HepG2 (cell line): ENCODE results near the gene HPCAL1. TPM values are rescaled to one million over a fixed set of nuclear protein-coding genes. Genes with fewer than 3 reads are reported as not detected.

ENCODE experiments used
- ATAC-seq: fragments of 200-7000 bp; cut with Tn5 transposase; 3 replicates; pipeline ENCODE4 v1.9.1; 2020; ENCODE audit warnings: mild to moderate bottlenecking, moderate library complexity
- BruUV-seq: library from RNA; stranded (reverse); fragments of 400-500 nt; replicated peaks from 2 replicates; lab custom pipeline; 2021; lab: Mats Ljungman, UMichigan
- CTCF ChIA-PET: fragments of 300-600 bp; formaldehyde crosslinking; extraction: SDS; loops from one replicate; lab custom pipeline; 2021; ENCODE audit warnings: low total read pairs, inconsistent platforms, low intra/inter-chr PET ratio; lab: Yijun Ruan, JAX
- POLR2A ChIA-PET: fragments of 350-600 bp; sonication (Branson Sonifier 250); formaldehyde crosslinking; loops from one replicate; lab custom pipeline; 2020; ENCODE audit warnings: antibody characterized with exemption, inconsistent platforms; lab: Yijun Ruan, JAX
- DNase-seq: peaks from one replicate; pipeline ENCODE4 v3.0.0-alpha.2; 2015; ENCODE audit warnings: low spot score
- FAIRE-seq: peaks from 3 replicates; lab custom pipeline; 2011; peaks lifted over from hg19 to GRCh38; lab: Jason Lieb, UNC
- H2AFZ ChIP-seq: one replicate; pipeline ENCODE4 v1.6.1; 2011; ENCODE audit warnings: low read length, inconsistent platforms
- H3K27ac ChIP-seq: fragments of 300-600 bp; 3 replicates; pipeline ENCODE4 v1.8.0; 2011; ENCODE audit warnings: mixed run types, mild to moderate bottlenecking, mixed read lengths, low read length, inconsistent platforms; ENCODE audit not compliant: insufficient read depth; ENCODE audit errors: extremely low read length
- H3K27me3 ChIP-seq, 2 experiments: fragments of 200-600 bp in 1 of 2; 2 replicates in 1 of 2; 3 replicates in 1 of 2; pipeline versions ENCODE4 v1.6.0 to v1.8.0; 2011; ENCODE audit warnings: low read length in 2 of 2, mild to moderate bottlenecking in 2 of 2, moderate library complexity in 2 of 2, inconsistent platforms in 1 of 2; ENCODE audit not compliant: insufficient read depth in 2 of 2, control insufficient read depth in 1 of 2
- H3K36me3 ChIP-seq, 2 experiments: fragments of 200-600 bp in 1 of 2; replicated peaks in 1 of 2; 2 replicates in 1 of 2; 3 replicates in 1 of 2; pipeline versions ENCODE4 v1.5.1 to v1.8.0; 2011; ENCODE audit warnings: low read length in 2 of 2, inconsistent platforms in 1 of 2; ENCODE audit not compliant: insufficient read depth in 2 of 2, control insufficient read depth in 1 of 2
- H3K4me1 ChIP-seq: 2 replicates; pipeline ENCODE4 v1.5.1; 2012; ENCODE audit warnings: low read length, inconsistent platforms; ENCODE audit not compliant: insufficient read depth
- H3K4me2 ChIP-seq: 2 replicates; pipeline ENCODE4 v1.6.0; 2011; ENCODE audit warnings: low read depth, low read length, inconsistent platforms
- H3K4me3 ChIP-seq, 3 experiments: fragments of 200-600 bp in 1 of 3; sonication (generic), shearing (Covaris generic) in 1 of 3; replicated peaks in 1 of 3; 2 replicates each; pipeline ENCODE4 v1.5.1; 2011 to 2016; ENCODE audit warnings: low read length in 3 of 3, inconsistent platforms in 2 of 3, low read depth in 2 of 3, mild to moderate bottlenecking in 2 of 3, control low read depth in 1 of 3, mixed read lengths in 1 of 3; ENCODE audit not compliant: insufficient read depth in 1 of 3
- H3K79me2 ChIP-seq: one replicate; pipeline ENCODE4 v1.6.1; 2011; ENCODE audit warnings: low read length, inconsistent platforms; ENCODE audit not compliant: insufficient read depth
- H3K9ac ChIP-seq: 2 replicates; pipeline ENCODE4 v1.6.0; 2011; ENCODE audit warnings: mild to moderate bottlenecking, low read depth, low read length, inconsistent platforms; ENCODE audit not compliant: insufficient read depth
- H3K9me3 ChIP-seq: 2 replicates; pipeline ENCODE4 v1.5.1; 2012; ENCODE audit warnings: mild to moderate bottlenecking, low read length
- H4K20me1 ChIP-seq: 2 replicates; pipeline ENCODE4 v1.6.0; 2011; ENCODE audit warnings: inconsistent platforms, mild to moderate bottlenecking, low read length, moderate library complexity; ENCODE audit not compliant: insufficient read depth
- CSRNP2 ChIP-seq: sonication (generic); formaldehyde crosslinking; conservative IDR thresholded peaks from 2 replicates; pipeline ENCODE4 v1.8.0; 2022; ENCODE audit warnings: low read depth, missing genetic modification reagents
- KMT2B ChIP-seq: IDR thresholded peaks from 2 replicates; pipeline ENCODE4 v1.6.1; 2016; ENCODE audit warnings: missing genetic modification reagents, missing compliant biosample characterization
- RELA ChIP-seq: sonication (generic); formaldehyde crosslinking; IDR thresholded peaks from 2 replicates; pipeline ENCODE4 v1.4.0; 2020; ENCODE audit warnings: missing genetic modification reagents
- SKIL ChIP-seq: sonication (generic); formaldehyde crosslinking; IDR thresholded peaks from 2 replicates; pipeline ENCODE4 v1.8.0; 2022; ENCODE audit warnings: missing genetic modification reagents, mild to moderate bottlenecking, moderate library complexity, borderline replicate concordance
- SP5 ChIP-seq: IDR thresholded peaks from 2 replicates; pipeline ENCODE4 v1.6.1; 2016; ENCODE audit warnings: low read depth, borderline replicate concordance
- THAP11 ChIP-seq: IDR thresholded peaks from 2 replicates; pipeline ENCODE4 v1.6.1; 2016; ENCODE audit warnings: missing biosample characterization, missing genetic modification reagents
- U2AF2 ChIP-seq: fragments of 200-400 bp; formaldehyde crosslinking; IDR thresholded peaks from 2 replicates; pipeline ENCODE4 v1.6.1; 2017; ENCODE audit warnings: low read depth, mild to moderate bottlenecking, low read length
- ZFX ChIP-seq: sonication (generic); formaldehyde crosslinking; IDR thresholded peaks from 2 replicates; pipeline ENCODE4 v1.4.0; 2020; ENCODE audit warnings: mild to moderate bottlenecking, low read depth, missing genetic modification reagents, moderate library complexity
- ZNF12 ChIP-seq: sonication (generic); formaldehyde crosslinking; IDR thresholded peaks from 2 replicates; pipeline ENCODE4 v1.5.0; 2020; ENCODE audit warnings: missing genetic modification reagents
- ZNF136 ChIP-seq: sonication (generic); formaldehyde crosslinking; IDR thresholded peaks from 2 replicates; pipeline ENCODE4 v1.8.1; 2022; ENCODE audit warnings: low read depth, mild to moderate bottlenecking, moderate library complexity, missing genetic modification reagents
- ZNF550 ChIP-seq: sonication (generic); formaldehyde crosslinking; IDR thresholded peaks from 2 replicates; pipeline ENCODE4 v1.4.0; 2020; ENCODE audit warnings: mild to moderate bottlenecking, missing genetic modification reagents, borderline replicate concordance
- ZNF768 ChIP-seq: sonication (generic); formaldehyde crosslinking; IDR thresholded peaks from 2 replicates; pipeline ENCODE4 v1.4.0; 2020; ENCODE audit warnings: missing genetic modification reagents
- WGBS: methylation state at CpG from one replicate; pipeline ENCODE4 v1.1.6; 2017; ENCODE audit warnings: low lambda C conversion rate; 5-methylcytosine and 5-hydroxymethylcytosine counted together
- in situ Hi-C: cut with HindIII; loops from 2 replicates; pipeline ENCODE4 v1.10.0; 2017; ENCODE audit warnings: low pct_unique_long_range_greater_than_20kb; ENCODE audit not compliant: extremely low pct_ligation_motif_present
- intact Hi-C: fragments of 100-400 bp; cut with micrococcal nuclease; formaldehyde crosslinking; loops from one replicate; pipeline ENCODE4 v1.10.0; 2022; ENCODE audit not compliant: unreplicated experiment
- polyA plus RNA-seq, 8 experiments: library from polyadenylated mRNA; depleted of rRNA in 3 of 8; stranded (reverse) in 7 of 8; unstranded in 1 of 8; fragments of >200 nt; fragmentation: Illumina TruSeq in 4 of 8; extraction: Trizol in 4 of 8; gene quantifications; 2 replicates each; pipeline versions ENCODE4 v1.2.1 to v1.2.3, GENCODE V29; 2011 to 2016; ENCODE audit warnings: low read depth in 4 of 8, missing spikeins in 1 of 8, mixed read lengths in 1 of 8; ENCODE audit not compliant: insufficient read depth in 1 of 8
- total RNA-seq, 5 experiments: library from RNA; depleted of rRNA; stranded (reverse); fragments of >200 nt; fragmentation: Illumina TruSeq; extraction: Trizol; gene quantifications; 2 replicates each; pipeline ENCODE4 v1.2.3, GENCODE V29; 2016; ENCODE audit warnings: low read depth in 1 of 5

Gene HPCAL1
- total and polyA plus RNA-seq, 2 of the 13 experiments (the other 11 are each of a cell fraction or from before 2014, with no cell fraction given) = 29.5 to 29.9 TPM

- Histone ChIP-seq H3K27me3 (peaks cover 16 to 75% of the 10 kb centered on the region in 2 experiments; a peak in 4 of 5 replicates), H3K4me1 (peaks cover 17% of the 10 kb centered on the region), H2AFZ (no peak overlapping the region), H3K27ac (no peak overlapping the region), H3K9ac (no peak overlapping the region), H3K9me3 (no peaks in the 10 kb centered on the region), H3K79me2 (no peaks in the 10 kb centered on the region), H3K4me3 (no peak overlapping the region), H3K36me3 (no peaks in the 10 kb centered on the region), H4K20me1 (no peaks in the 10 kb centered on the region), H3K4me2 (no peak overlapping the region)
- 63% methylated on average over 2 of the region's 2 CpGs for WGBS
- in situ Hi-C loops (loop anchor here (10.0 kb wide), 1 partner anchor 193 kb away; no protein-coding TSS in a partner anchor), intact Hi-C loops (no loop called here)
- no TSS peak for BruUV-seq
- POLR2A ChIA-PET = interaction anchor here (0.9 to 2.1 kb wide), 2 partner anchors 22 to 24 kb away, joined by 3 to 9 read pairs; partner anchors contain the start of gene ODC1
- TF ChIP-seq ZFX (CRISPR knock-in tag) (no peak), SKIL (CRISPR knock-in tag) (no peak), KMT2B (CRISPR knock-in tag) (no peak), SP5 (CRISPR knock-in tag) (no peak)
- no peak for DNase-seq
- no peak for ATAC-seq
- FAIRE-seq = no peak
- CTCF ChIA-PET = no interaction called here
Measured at GRCh38 chr2:10471955-10472354, 169.3 kb downstream of the HPCAL1 start.

GRCh38 chr2:10473121-10473756 is 170.5 kb downstream of the HPCAL1 start:
- ATAC-seq = no peak
- no peak overlapping the region for H3K27ac ChIP-seq
- no peaks in the 10 kb centered on the region for H4K20me1 ChIP-seq
- intact Hi-C loops = no loop called here
- H2AFZ ChIP-seq = no peak overlapping the region
- FAIRE-seq = no peak
- H3K4me2 ChIP-seq = no peak overlapping the region
- no peak for DNase-seq
- BruUV-seq = no TSS peak
- no peak overlapping the region for H3K4me3 ChIP-seq
- in situ Hi-C loops = loop anchor here (10.0 kb wide), 1 partner anchor 192 kb away; no protein-coding TSS in a partner anchor
- ChIA-PET CTCF (no interaction called here), POLR2A (interaction anchor here (2.1 kb wide), 1 partner anchor 23 kb away, joined by 9 read pairs; no protein-coding TSS in a partner anchor)
- H3K79me2 ChIP-seq = no peaks in the 10 kb centered on the region
- H3K36me3 ChIP-seq = no peaks in the 10 kb centered on the region
- WGBS = 32% methylated on average over 5 of the region's 5 CpGs
- peaks cover 20 to 82% of the 10 kb centered on the region in 2 experiments; a peak in 4 of 5 replicates for H3K27me3 ChIP-seq
- H3K9ac ChIP-seq = no peak overlapping the region
- no peaks in the 10 kb centered on the region for H3K9me3 ChIP-seq
- H3K4me1 ChIP-seq = peaks cover 30% of the 10 kb centered on the region
- TF ChIP-seq ZNF768 (CRISPR knock-in tag) (no peak), RELA (CRISPR knock-in tag) (no peak), ZNF12 (CRISPR knock-in tag) (no peak), THAP11 (CRISPR knock-in tag) (no peak), U2AF2 (no peak), CSRNP2 (CRISPR knock-in tag) (no peak), ZNF136 (CRISPR knock-in tag) (no peak), ZNF550 (CRISPR knock-in tag) (no peak)
